GM12892 (cell line): ENCODE measurements around the gene RRH.

Experiments
- POLR2A ChIP-seq: IDR thresholded peaks from 2 replicates; pipeline ENCODE4 v1.6.1; 2011; ENCODE audit warnings: low read depth, low read length, control low read depth
- POLR2AphosphoS5 ChIP-seq: IDR thresholded peaks from 2 replicates; pipeline ENCODE4 v1.6.1; 2011; ENCODE audit warnings: low read depth, low read length, control low read depth
- TAF1 ChIP-seq: IDR thresholded peaks from 2 replicates; pipeline ENCODE4 v1.6.1; 2011; ENCODE audit warnings: low read depth, mild to moderate bottlenecking, control low read depth, low read length, borderline replicate concordance

GRCh38 chr4:109848501-109848900 is 20.7 kb downstream of the RRH start:
- TF ChIP-seq POLR2A = no peak
- TF ChIP-seq TAF1 = no peak
- TF ChIP-seq POLR2AphosphoS5 = no peak
